NB4 (cell line): ENCODE measurements around the gene METAP1D.

ENCODE experiments used
- CTCF ChIP-seq: IDR thresholded peaks from one replicate; pipeline ENCODE4 v1.5.1; 2012; ENCODE audit warnings: low read depth, low read length
- MAX ChIP-seq: IDR thresholded peaks from 2 replicates; pipeline ENCODE4 v1.6.1; 2011; ENCODE audit warnings: low read depth, low read length
- MYC ChIP-seq: IDR thresholded peaks from 2 replicates; pipeline ENCODE4 v1.6.1; 2011; ENCODE audit warnings: low read depth, low read length
- POLR2A ChIP-seq: IDR thresholded peaks from 2 replicates; pipeline ENCODE4 v1.6.1; 2011; ENCODE audit warnings: mild to moderate bottlenecking; ENCODE audit not compliant: insufficient read length; ENCODE audit errors: extremely low read depth

GRCh38 chr2:172084645-172085459 lies 85.1 kb downstream of the METAP1D start:
- TF ChIP-seq CTCF = no peak
- TF ChIP-seq POLR2A = peak; percentile 72
- 0 out of 2 replicates have a peak, but pooled peaks have one; percentile 4 for TF ChIP-seq MAX
- TF ChIP-seq MYC = peak; percentile 13; the same call in 1 of the 2 replicates
